Fibroblast of skin of right quadriceps (primary cell): ENCODE measurements around the gene DIRAS3.
A peak's percentile ranks its signal among the peaks of the same experiment; 100 is the strongest.
"Not testable (repeated sequence)": the region's sequence is repeated elsewhere in the genome, so short reads cannot be mapped to it uniquely, and the experiment has no call there.

ENCODE experiments used
- DNase-seq: peaks from one replicate; pipeline ENCODE4 v3.0.0-alpha.2; 2013

The DIRAS3 gene, protein sequence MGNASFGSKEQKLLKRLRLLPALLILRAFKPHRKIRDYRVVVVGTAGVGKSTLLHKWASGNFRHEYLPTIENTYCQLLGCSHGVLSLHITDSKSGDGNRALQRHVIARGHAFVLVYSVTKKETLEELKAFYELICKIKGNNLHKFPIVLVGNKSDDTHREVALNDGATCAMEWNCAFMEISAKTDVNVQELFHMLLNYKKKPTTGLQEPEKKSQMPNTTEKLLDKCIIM

DNA sequence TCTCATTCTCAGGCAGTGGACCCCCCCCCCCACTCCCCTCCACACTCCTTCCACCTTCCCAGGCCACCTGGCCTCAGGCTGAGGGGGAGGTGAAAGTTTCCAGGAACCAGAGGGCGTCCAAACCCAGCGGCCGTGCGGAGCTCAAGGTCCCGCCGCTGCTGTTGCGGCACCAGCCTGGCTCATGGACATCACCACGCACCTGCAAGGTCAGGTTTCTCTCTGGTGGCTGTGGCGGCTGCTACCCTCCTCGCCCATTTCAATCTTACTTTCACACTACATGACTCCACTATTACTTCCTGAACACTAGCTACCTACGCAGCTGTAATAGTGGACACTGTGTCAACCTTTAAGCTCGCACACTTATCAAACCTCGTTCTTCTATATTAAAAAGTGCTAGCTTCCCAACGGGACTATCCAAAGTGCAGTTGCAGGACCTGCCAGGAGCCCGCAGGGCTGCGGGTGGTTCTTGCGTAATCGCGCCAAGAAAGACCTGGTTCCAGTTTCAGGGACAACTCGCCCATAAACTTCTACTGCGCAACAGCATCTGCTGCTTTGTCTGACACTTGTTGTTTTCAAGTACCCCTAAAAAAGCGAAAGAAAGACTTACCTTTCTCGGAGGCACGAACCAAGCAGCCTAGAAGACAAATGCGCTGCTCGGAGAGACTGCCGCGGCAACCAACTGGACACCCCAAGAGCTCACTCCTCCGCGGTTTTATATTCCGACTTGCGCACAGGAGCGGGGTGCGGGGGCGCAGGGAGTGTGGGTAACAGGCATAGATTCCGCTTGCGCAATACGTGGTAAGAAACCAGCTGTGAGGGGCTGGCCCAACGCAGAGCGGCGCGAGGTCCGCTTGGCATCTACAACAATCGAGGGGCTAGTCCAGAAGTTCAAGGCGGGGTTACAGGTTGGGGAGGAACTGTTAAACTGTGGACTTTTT, at the start of gene DIRAS3:
TSS of gene DIRAS3 (minus strand) at position 687 of the 938 bp plus-strand sequence. CDS start 3,330 bp downstream, outside the sequence.
- DNase-seq: peak; percentile 38

DNA sequence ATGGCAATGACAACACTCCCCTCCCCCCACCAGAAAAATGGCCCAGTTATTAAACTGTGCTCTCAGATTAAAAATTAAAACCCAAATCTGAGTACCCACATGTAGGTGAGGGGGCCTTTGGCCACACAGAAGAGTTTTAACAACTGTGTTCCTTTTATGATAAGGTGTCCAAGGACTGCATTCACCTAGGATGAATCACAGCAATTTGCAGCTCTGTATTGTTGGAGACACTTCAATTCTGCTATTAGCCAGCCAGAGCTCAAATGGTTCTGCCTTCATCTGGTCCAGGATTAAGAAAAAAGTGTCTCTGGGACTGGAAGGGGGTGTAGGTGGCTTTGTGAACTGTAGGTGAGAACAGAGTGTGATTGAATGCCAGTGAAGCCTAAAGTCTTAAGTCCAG, 43.3 kb upstream of the DIRAS3 start:
- DNase-seq: peak; percentile 23

DNA sequence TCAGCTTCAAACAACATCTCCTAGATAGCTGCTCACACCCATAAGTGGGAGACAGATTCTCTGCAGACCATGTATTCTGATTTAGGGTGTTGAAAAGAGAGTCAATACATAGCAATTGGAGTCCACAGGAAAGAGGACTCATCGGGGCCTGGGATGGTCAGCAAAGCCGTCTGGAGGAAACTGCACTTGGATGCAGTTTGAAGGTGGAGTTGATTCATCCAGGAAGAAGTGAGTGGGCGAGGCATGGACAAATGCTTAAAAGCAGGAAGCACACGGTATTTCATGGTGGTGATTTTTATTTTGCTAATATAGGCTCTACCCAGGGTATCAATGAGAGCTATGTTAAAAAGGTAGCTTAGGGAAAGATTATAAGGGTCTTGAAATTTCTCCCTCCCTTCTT, 36.8 kb upstream of the DIRAS3 start:
- DNase-seq: no peak

DNA sequence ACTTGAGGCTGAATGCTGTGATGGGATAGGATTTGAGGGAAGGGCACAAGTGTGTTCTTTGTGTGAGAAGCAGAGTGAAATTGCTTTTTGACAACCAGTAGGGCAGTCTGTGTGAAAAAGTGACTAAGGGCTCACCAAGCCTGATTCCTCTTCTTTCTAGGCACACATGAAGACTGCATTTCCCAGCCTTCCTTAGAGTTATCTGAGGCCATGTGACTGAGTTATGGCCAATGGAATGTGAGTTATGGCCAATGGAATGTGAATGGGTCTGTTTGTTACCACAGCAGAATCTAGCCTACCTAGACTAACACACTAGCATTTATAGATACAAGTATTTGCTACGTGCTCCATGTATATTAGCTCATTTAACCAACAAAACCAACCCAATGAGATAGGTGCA, 35.3 kb upstream of the DIRAS3 start:
- no peak for DNase-seq

DNA sequence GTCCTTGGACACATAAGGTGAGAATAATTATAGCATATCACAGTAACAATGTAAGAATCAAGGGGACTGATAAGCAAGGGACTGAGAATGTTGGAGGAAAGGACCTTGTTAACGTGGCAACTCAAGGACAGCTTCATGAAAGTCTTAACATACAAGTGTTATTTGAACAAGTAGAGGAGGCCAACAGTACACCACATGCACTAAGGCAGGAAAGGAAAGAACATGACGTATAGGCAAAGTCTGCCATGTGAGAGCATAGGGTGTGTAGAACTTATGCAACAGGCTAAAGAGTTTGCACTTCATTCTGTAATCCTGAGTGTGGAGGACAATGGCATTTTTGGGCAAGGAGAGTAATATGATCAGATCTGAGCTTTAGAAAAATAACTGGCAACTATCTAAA, 33.3 kb upstream of the DIRAS3 start:
- DNase-seq: no peak

DNA sequence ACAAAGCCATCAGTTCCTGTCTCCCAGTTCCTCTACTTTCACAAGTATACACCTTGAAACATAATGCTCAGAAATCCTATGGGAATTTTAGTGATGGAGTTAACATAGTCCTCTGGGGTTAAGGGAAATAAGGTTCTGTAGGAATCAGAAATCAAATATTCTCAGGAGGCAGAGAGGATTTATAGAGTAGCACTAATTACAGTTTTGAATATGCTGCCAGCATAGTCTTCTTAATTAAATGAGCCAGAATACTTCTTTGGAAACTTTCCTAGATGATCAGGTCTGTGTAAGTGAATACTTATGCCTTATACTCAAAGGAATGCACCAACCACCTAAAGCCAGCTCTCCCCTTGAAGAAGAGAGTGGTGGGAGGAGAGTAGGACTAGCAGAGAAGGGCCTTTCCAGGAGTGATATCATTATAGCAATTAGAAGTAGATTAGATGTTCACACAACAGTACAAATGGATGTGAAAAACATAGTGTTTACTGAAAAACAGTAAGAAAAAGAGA, 31.4 kb upstream of the DIRAS3 start:
- no peak for DNase-seq

DNA sequence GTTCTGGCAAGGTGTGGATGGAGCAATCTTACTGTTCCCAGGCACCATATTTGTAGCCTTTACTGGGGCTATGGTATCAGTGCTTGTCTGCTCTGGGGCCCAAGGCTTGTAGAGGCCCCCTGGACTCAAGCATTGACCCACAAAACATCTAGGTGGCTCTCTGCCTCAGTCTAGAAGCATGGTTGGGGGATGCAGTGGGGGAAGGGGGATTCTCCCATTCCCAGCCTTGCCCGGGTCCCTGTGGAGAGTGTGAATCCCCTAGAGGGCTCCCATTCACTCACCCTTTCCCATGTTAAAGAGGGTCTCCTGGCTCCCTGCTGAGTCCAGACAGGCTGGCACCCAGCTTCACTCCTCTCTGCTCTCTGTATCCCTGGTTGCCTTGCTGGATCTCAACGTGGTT, 28.2 kb upstream of the DIRAS3 start:
- no peak for DNase-seq

DNA sequence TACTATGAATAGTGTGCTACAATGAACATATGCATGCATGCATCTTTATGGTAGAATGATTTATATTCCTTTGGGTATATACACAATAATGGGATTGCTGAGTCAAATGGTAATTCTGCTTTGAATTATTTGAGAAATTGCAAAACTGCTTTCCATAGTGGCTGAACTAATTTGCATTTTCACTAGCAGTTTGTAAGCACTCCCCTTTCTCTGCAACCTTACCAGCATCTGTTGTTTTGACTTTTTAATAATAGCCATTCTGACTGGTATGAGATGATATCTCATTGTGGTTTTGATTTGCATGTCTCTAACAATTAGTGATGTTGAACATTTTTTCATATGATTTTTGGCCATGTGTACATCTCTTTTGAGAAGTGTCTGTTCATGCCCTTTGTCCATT, 24.0 kb upstream of the DIRAS3 start:
- no peak for DNase-seq

DNA sequence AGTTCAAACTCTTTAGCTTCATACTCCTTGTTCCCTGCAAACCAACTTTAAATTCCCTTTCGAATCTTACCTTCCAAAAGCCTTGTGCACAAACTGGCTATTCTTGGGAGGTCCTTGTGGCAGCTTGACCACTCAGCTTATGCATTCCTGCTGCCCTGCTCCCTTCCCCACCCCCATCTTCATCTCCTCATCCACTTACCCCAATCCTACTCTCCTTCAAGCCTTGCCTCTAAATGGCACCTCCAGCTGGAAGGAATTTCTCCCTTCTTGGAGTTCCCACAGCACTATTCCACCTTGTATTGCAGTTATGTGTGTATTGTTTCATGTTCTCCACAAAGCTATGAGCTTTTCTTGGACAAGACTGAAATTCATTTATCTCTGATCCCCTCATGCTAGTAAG, 15.3 kb upstream of the DIRAS3 start:
- DNase-seq: no peak

DNA sequence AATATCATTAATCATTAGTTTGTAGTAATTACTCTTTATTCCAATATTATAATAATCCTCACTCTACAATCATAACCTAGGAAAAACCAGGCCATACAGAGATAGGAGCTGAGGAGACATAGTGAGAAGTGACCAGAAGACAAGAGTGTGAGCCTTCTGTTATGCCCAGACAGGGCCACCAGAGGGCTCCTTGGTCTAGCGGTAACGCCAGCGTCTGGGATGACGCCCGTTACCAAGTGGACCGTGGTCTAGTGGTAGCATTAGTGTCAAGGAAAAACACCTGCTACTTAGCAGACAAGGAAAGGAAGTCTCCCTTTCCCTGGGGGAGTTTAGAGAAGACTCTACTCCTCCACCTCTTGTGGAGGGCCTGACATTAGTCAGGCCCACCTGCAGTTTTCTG, 7.6 kb upstream of the DIRAS3 start:
- not testable (repeated sequence) for DNase-seq

DNA sequence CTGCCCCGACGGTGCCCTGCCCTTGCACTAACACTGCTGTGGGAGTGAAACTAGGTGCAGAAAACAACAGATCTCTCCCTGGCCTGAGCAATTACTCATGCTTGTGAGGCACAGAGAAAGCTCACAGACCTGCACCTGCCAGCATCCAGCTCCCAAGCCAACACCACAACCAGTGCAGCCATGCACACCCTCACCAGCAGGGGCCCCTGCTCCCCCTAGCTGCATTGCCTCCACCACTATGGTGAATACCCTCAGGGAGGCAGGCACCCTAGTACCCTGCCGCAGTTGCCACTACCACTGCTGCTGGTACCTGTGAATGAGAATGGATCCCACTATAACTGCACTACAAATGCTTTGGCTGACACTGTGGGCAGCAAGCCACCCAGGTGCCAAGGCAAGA, 7.1 kb upstream of the DIRAS3 start:
- no peak for DNase-seq

DNA sequence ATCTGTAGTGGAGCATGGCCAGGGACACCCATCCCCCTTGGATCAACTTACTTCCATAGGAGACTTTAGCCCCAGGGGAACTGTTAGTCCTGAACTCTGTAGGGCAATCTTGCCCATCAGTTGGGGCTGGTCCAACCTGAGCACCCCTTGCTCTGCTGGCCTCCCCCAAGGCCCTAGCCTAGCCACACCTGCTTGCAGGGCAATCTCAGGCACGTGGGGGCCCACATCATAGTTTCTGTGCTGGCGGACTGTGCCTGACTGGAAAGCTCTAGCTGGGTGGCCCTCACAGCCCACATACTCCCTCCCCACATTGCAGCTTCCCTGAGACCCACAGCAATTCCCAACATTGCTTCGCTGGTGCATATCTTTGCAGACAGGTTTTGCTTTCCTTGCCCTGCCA, 6.6 kb upstream of the DIRAS3 start:
- no peak for DNase-seq

DNA sequence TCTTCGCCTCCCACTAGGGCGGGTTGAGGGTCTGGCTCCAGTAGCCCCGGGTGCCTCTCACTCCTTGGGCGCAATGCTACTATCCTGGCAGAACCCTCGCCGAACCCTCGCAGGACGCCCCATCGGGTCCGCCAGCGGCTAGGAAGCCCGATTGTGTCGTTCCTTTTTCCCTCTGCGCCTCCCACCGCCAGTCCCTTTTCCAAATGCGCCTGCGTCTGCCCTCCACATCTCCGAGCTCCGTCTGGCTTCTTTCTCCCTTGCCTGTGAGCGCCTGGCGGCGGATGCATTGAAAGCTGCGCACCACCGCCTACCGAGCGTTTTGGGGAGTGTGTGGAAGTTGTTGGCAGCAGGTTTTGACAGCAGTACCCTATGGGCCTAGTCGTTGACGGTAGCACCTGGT, 1.0 kb upstream of the DIRAS3 start:
- peak; percentile 79 for DNase-seq

DNA sequence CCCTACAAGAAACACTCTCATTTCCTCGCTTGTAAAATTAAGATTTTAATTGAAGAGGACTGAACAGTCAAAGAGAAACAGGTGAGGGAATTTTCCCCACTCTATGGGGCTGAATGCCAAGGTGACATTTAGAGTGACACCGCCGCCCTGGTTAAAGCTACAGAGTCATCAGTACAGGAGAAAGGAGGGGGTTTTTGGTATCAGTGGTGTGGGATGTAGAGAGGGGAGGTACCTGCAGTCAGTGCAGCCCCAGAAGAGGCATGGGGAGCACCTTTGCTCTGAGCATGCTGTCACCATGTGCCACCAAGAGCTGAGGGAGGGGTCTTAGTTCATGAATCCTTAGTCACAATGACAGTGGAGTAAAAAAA, 2.8 kb downstream of the DIRAS3 start:
- DNase-seq: no peak

DNA sequence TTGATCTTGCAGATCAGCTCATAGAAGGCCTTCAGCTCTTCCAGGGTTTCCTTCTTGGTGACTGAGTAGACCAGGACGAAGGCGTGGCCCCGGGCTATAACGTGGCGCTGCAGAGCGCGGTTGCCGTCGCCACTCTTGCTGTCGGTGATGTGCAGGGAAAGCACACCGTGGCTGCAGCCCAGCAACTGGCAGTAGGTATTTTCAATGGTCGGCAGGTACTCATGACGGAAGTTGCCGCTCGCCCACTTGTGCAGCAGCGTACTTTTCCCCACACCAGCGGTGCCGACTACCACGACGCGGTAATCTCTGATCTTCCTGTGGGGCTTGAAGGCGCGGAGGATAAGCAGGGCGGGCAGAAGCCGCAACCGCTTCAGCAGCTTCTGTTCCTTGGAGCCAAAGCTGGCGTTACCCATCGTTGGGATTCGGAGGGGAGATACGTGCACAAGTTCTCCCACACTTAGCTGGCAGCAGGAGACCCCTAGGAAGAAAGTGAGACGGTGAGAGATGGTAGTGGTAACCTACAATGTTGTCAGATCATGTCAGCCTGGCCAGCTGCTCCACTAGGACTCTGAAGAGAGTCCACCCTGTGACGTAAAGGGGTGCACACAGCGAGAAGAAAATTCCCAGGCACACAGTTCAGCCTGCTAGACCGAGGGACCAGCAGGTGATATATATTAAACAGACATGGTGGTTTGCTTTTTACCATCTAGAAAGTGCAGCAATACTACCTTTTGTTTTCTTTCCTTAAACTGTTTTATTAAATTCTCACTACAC, 3.4 kb downstream of the DIRAS3 start:
- no peak for DNase-seq

DNA sequence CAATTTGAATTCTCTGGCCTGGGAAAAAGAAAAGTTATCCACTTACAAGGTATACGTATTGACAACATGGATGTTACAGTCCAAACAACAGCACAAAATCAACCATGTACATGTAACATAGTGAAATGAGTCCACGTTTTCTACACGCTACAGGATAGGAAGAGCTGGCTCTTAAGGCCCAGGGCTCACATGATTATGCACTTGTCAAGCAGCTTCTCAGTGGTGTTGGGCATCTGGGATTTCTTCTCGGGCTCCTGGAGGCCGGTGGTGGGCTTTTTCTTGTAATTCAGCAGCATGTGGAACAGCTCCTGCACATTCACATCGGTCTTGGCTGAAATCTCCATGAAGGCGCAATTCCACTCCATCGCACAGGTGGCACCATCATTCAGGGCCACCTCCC, 4.0 kb downstream of the DIRAS3 start:
- no peak for DNase-seq

DNA sequence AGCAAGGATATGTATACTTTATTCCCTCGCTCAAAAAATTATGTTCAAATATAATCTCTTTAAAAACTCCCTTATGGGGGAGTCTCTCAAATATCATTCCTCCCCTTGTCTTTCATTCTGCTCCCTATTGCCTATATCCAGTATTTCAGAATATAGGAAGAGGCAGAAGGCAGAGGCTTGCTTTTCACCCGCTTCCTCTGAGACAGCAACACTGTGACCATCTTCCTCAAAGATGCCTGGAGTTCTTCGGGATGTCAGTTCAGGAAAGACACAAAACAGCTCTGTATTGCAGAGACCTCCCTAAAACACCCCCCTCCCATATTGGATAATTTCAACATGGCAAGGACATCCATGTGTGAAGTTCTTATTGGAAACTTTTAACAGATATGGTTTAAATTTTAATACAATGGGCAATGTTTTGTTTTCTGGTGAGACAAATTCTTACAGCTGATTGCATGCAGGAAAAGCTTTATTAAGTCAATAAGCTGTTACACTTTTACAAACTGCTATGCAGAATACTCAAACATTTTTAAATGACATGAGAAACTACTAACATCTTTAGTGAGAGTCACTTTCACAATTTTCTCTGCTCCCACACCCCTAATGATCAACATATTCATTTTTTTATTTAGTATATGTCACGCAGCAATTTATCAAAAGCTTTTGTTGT, 4.8 kb downstream of the DIRAS3 start:
- no peak for DNase-seq

DNA sequence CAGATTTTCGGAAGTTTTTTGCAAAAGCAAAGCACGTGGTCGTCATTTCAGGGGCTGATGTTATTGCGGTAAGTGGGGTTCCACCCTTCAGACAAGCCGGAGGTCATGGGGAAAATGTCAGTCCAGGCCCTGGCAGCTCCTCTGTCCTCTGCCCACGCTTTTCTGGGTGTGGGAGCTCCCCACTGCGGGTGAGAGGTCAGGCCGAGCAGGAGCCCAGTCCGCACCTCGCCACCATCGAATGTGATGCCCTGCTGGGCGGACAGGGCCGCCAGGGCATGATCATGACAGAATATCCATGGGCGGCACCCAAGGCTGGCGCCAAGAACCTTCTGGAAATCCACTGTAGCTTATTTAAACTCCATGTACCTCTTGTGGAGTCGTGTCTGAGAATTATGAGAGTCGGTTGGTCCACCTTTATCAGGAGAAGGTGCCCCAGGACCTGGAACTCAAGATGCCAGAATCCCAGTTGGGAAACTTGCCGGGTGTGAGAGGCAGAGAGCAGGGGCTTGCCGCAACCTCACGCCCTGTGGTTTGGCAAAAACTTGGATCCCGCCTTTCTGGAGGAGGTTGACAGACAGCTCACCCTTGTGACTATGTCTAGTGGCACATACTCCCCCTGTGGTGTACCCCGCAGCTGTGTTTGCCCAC, 6.9 kb downstream of the DIRAS3 start:
- no peak for DNase-seq

DNA sequence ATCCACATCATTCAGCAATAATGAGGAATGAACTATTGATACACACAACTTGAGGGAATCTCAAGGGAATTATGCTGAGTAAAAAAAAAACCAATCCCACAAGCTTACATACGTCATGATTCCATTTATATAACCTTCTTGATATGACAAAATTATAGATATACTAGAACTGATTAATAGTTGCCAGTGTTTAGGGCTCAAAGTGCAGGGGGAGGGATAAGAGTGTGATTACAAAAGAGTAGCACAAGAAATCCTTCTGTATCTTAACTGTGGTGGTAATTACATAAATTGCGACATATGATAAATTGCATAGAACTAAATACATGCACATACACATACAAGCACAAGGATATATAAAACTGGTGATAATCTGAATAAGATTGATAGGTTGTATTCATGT, 13.5 kb downstream of the DIRAS3 start:
- no peak for DNase-seq

DNA sequence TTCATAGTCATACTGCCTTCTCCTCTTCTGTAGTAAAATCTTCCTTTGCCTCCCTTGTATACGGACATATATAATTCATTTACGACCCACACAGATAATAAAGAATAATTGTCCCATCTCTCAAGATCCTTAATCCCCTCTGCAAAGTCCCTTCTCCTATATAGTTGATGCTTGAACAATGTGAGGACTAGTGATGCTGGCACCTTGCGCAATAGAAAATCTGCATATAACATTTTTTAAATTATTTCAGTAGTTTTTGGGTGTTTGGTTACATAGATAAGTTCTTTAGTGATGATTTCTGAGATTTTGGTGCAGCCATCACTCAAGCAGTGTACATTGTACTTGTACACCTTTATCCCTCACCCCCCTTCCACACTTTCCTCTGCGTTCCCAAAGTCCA, 21.0 kb downstream of the DIRAS3 start:
- DNase-seq: no peak

DNA sequence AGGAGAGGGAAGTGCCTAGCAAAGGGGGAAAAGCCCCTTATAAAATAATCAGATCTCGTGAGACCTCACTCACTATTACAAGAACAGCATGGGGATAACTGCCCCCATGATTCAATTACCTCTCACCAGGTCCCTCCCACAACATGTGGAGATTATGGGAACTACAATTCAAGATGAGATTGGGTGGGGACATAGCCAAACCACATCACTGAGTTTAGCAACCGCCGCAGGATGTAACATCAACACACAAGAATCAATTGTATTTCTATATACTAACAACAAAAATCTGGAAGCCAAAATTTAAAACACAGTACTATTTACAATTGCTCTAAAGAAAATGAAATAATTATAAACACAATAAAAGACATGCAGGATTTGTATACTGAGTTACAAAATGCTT, 21.9 kb downstream of the DIRAS3 start:
- DNase-seq: peak; percentile 24

DNA sequence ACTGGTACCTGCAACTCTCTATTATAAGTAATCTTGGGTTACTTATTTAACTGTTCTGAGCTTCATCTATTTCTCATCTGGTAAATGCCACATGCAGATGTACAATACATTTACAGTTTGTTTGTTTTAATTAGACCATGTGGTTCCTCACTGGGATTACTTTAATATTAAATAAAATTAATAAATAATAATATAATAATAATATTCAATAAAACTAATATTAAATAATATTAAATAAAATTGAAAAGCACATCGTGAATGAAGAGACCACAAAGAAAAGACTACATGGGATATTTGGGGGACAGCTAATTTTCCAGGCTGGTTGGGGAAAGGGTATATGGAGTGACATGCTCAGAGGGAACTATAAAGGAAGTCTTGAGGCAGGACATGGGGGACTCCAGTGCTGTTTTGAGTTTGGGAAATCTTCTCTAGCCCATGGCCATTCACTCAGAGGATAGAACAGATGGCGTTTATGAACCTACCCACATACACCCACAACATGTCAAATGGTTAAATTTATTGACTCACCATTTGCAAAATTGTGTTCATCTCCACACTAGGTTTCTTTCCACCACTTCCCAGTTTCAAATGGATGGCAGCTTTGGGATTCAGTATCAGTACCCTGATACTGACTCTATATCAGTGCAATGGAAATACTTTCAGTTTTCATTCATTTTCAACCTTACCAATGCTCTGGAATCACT, 25.6 kb downstream of the DIRAS3 start:
- no peak for DNase-seq
